SK-N-SH (cell line): ENCODE results near the gene TMEM165. TPM values are rescaled to one million over a fixed set of nuclear protein-coding genes. Genes with fewer than 3 reads are reported as not detected.
"Not testable (repeated sequence)": the region's sequence is repeated elsewhere in the genome, so short reads cannot be mapped to it uniquely, and the experiment has no call there.

Experiments used
- CTCF ChIA-PET: fragments of 300-600, 350-600 bp; formaldehyde crosslinking; extraction: SDS; loops from one replicate; lab custom pipeline; 2021; lab: Yijun Ruan, JAX
- POLR2A ChIA-PET: fragments of 350-600 bp; sonication (Branson Sonifier 250); formaldehyde crosslinking; extraction: SDS; loops from one replicate; lab custom pipeline; 2020; ENCODE audit warnings: antibody characterized with exemption, inconsistent platforms; lab: Yijun Ruan, JAX
- DNase-seq: peaks from one replicate; pipeline ENCODE4 v3.0.0; 2012
- H2AFZ ChIP-seq: fragments of 200-600 bp; sonication (generic); 2 replicates; pipeline ENCODE4 v1.8.1; 2016; ENCODE audit warnings: antibody characterized with exemption, mild to moderate bottlenecking, low read depth
- H3F3A ChIP-seq: fragments of 200-600 bp; sonication (generic); replicated peaks from 2 replicates; pipeline ENCODE3; 2016; ENCODE audit warnings: antibody characterized with exemption, mild to moderate bottlenecking; ENCODE audit not compliant: insufficient read depth
- H3K27ac ChIP-seq, 2 experiments: fragments of 200-500 bp in 1 of 2; fragments of 200-600 bp in 1 of 2; sonication (Bioruptor generic) in 1 of 2; sonication (generic), shearing (Covaris generic) in 1 of 2; 2 replicates each; pipeline versions ENCODE4 v1.5.1 to v1.6.1; 2014 to 2016; ENCODE audit warnings: low read depth in 2 of 2, inconsistent platforms in 1 of 2, low read length in 1 of 2, mild to moderate bottlenecking in 1 of 2, mixed read lengths in 1 of 2
- H3K27me3 ChIP-seq: fragments of 200-600 bp; sonication (generic), shearing (Covaris generic); 2 replicates; pipeline ENCODE4 v1.6.1; 2016; ENCODE audit warnings: mixed run types; ENCODE audit not compliant: insufficient read depth
- H3K36me3 ChIP-seq, 2 experiments: fragments of 200-500 bp in 1 of 2; fragments of 200-600 bp in 1 of 2; sonication (Bioruptor generic) in 1 of 2; sonication (generic) in 1 of 2; replicated peaks in 1 of 2; 2 replicates each; pipeline versions ENCODE3 to v1.5.1; 2014 to 2016; ENCODE audit warnings: low read length in 1 of 2, mild to moderate bottlenecking in 1 of 2; ENCODE audit not compliant: insufficient read depth in 2 of 2, control insufficient read depth in 1 of 2
- H3K4me1 ChIP-seq, 2 experiments: fragments of 200-500 bp in 1 of 2; fragments of 200-600 bp in 1 of 2; sonication (Bioruptor generic) in 1 of 2; sonication (generic), shearing (Covaris generic) in 1 of 2; 2 replicates each; pipeline versions ENCODE4 v1.5.1 to v1.6.1; 2014 to 2016; ENCODE audit warnings: low read depth in 1 of 2, low read length in 1 of 2, mixed run types in 1 of 2; ENCODE audit not compliant: insufficient read depth in 2 of 2, control insufficient read depth in 1 of 2
- H3K4me2 ChIP-seq: fragments of 200-600 bp; sonication (generic), shearing (Covaris generic); 2 replicates; pipeline ENCODE4 v1.6.1; 2017; ENCODE audit warnings: mixed run types
- H3K4me3 ChIP-seq, 2 experiments: fragments of 200-500 bp in 1 of 2; fragments of 200-600 bp in 1 of 2; sonication (Bioruptor generic) in 1 of 2; sonication (generic), shearing (Covaris generic) in 1 of 2; 2 replicates each; pipeline versions ENCODE4 v1.5.1 to v1.8.1; 2014 to 2016; ENCODE audit warnings: low read depth in 2 of 2, inconsistent platforms in 1 of 2, low read length in 1 of 2, mild to moderate bottlenecking in 1 of 2, mixed read lengths in 1 of 2, moderate library complexity in 1 of 2
- H3K79me2 ChIP-seq: fragments of 200-600 bp; sonication (generic); 2 replicates; pipeline ENCODE4 v1.8.1; 2017; ENCODE audit warnings: mild to moderate bottlenecking; ENCODE audit not compliant: insufficient read depth
- H3K9ac ChIP-seq: fragments of 200-600 bp; sonication (generic); 2 replicates; pipeline ENCODE4 v1.6.1; 2017; ENCODE audit warnings: mixed run types
- H3K9me2 ChIP-seq: fragments of 200-600 bp; sonication (generic); 2 replicates; pipeline ENCODE4 v1.6.1; 2017; ENCODE audit warnings: mixed run types
- H3K9me3 ChIP-seq: fragments of 200-600 bp; sonication (generic); 2 replicates; pipeline ENCODE4 v1.6.1; 2017; ENCODE audit warnings: mixed run types, mild to moderate bottlenecking, moderate library complexity
- H4K20me1 ChIP-seq: fragments of 200-600 bp; sonication (generic); 2 replicates; pipeline ENCODE4 v1.6.1; 2017; ENCODE audit warnings: mild to moderate bottlenecking, mixed run types; ENCODE audit not compliant: insufficient read depth
- ELF1 ChIP-seq: IDR thresholded peaks from 2 replicates; pipeline ENCODE4 v1.4.0; 2012
- FOSL2 ChIP-seq: IDR thresholded peaks from 2 replicates; pipeline ENCODE4 v1.4.0; 2012; ENCODE audit warnings: low read depth, mild to moderate bottlenecking, moderate library complexity, borderline replicate concordance
- JUND ChIP-seq: IDR thresholded peaks from 2 replicates; pipeline ENCODE4 v1.4.0; 2012
- MEF2A ChIP-seq: IDR thresholded peaks from 2 replicates; pipeline ENCODE4 v1.4.0; 2012; ENCODE audit warnings: low read depth, borderline replicate concordance
- SMC3 ChIP-seq: IDR thresholded peaks from 2 replicates; pipeline ENCODE4 v1.6.1; 2012; ENCODE audit warnings: low read depth, low read length, improper control_type of control experiment
- USF2 ChIP-seq: fragments of 150-350 bp; IDR thresholded peaks from 2 replicates; pipeline ENCODE4 v1.6.1; 2017; ENCODE audit warnings: antibody characterized with exemption, low read length, low read depth, borderline replicate concordance
- ZBTB33 ChIP-seq: IDR thresholded peaks from 2 replicates; pipeline ENCODE4 v1.4.0; 2012; ENCODE audit warnings: low read depth, borderline replicate concordance
- WGBS: methylation state at CpG from one replicate; pipeline ENCODE4 v1.1.6; 2017; ENCODE audit warnings: low lambda C conversion rate; 5-methylcytosine and 5-hydroxymethylcytosine counted together
- polyA plus RNA-seq, 3 experiments: library from polyadenylated mRNA; depleted of rRNA; stranded (reverse); fragments of >200 nt; gene quantifications; 2 replicates each; pipeline ENCODE4 v1.2.3, GENCODE V29; 2012

Gene TMEM165
- polyA plus RNA-seq, 1 of the 3 experiments (the other 2 are of a cell fraction), result 58.6 TPM

- Histone ChIP-seq H3K4me2 (peak overlapping the region; percentile 14), H3F3A (peaks cover 21% of the 10 kb centered on the region), H3K27ac (peak overlapping the region in 1 of 2 experiments; percentile 81; a peak in 2 of 4 replicates), H3K4me1 (peaks cover 0 to 19% of the 10 kb centered on the region in 2 experiments; a peak in 2 of 4 replicates), H2AFZ (peak overlapping the region; percentile 67; the same call in 1 of the 2 replicates), H3K36me3 (no peaks in the 10 kb centered on the region), H3K79me2 (no peaks in the 10 kb centered on the region), H3K4me3 (no peak overlapping the region), H4K20me1 (no peaks in the 10 kb centered on the region), H3K9me2 (no peaks in the 10 kb centered on the region), H3K27me3 (no peaks in the 10 kb centered on the region), H3K9me3 (no peaks in the 10 kb centered on the region), H3K9ac (peak overlapping the region; percentile 15; the same call in 1 of the 2 replicates)
- ChIA-PET POLR2A (no interaction called here), CTCF (interaction anchor here (0.6 to 1.3 kb wide), 2 partner anchors 13 to 376 kb away, joined by 3 to 4 read pairs; partner anchors contain the start of gene SRD5A3)
- TF ChIP-seq FOSL2 (peak; percentile 55; the same call in 1 of the 2 replicates), JUND (peak; percentile 21; the same call in 1 of the 2 replicates), MEF2A (peak; percentile 76), SMC3 (no peak)
- WGBS, result 41% methylated on average over 2 of the region's 2 CpGs
- DNase-seq, result no peak
These were observed 37.1 kb upstream of the TMEM165 start for GRCh38 chr4:55358668-55359067.

GRCh38 chr4:55359397-55359916, 36.3 kb upstream of the TMEM165 start:
- Histone ChIP-seq H4K20me1 (no peaks in the 10 kb centered on the region), H3K27ac (peak overlapping the region in 1 of 2 experiments; percentile 81; a peak in 3 of 4 replicates), H3K4me3 (no peak overlapping the region)
- WGBS, result 88% methylated on average over 8 of the region's 8 CpGs
- TF ChIP-seq ZBTB33 (no peak), USF2 (no peak), ELF1 (no peak)
- TF ChIP-seq, all 33 proteins: peak for 0
- Histone ChIP-seq H3K4me1 (peaks cover 0 to 19% of the 10 kb centered on the region in 2 experiments; a peak in 2 of 4 replicates), H2AFZ (peak overlapping the region; percentile 67; the same call in 1 of the 2 replicates), H3K79me2 (no peaks in the 10 kb centered on the region), H3F3A (peaks cover 21% of the 10 kb centered on the region), H3K4me2 (peak overlapping the region; percentile 14; the same call in 1 of the 2 replicates), H3K36me3 (no peaks in the 10 kb centered on the region), H3K9me2 (no peaks in the 10 kb centered on the region), H3K9me3 (no peaks in the 10 kb centered on the region), H3K9ac (no peak overlapping the region), H3K27me3 (no peaks in the 10 kb centered on the region)
- no peak for DNase-seq
- POLR2A ChIA-PET, result no interaction called here
- CTCF ChIA-PET, result interaction anchor here (0.6 to 1.3 kb wide), 2 partner anchors 14 to 375 kb away, joined by 3 to 4 read pairs; partner anchors contain the start of gene SRD5A3

DNA sequence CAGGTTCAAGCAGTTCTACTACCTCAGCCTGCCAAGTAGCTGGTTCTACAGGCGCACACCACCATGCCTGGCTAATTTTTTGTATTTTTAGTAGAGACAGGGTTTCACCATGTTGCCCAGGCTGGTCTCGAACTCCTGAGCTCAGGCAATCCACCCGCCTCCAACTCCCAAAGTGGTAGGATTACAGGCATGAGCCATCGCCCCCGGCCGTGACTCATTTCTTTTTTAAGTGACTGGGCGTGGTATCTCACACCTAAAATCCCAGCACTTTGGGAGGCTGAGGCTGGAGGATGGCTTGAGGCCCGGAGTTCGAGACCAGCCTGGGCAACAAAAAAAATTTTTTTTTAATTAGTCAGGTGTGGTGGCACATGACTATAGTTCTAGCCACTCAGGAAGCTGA, 32.8 kb upstream of the TMEM165 start:
- H3K4me3 ChIP-seq, H3K27me3 ChIP-seq, H3K9me3 ChIP-seq, H2AFZ ChIP-seq, H4K20me1 ChIP-seq, H3K79me2 ChIP-seq, H3K9me2 ChIP-seq, H3K27ac ChIP-seq, POLR2A ChIA-PET, DNase-seq, H3K36me3 ChIP-seq, H3K4me2 ChIP-seq, H3K9ac ChIP-seq: not testable (repeated sequence)
- CTCF ChIA-PET, result interaction anchor here (1.0 to 1.3 kb wide), 2 partner anchors 17 to 31 kb away, joined by 3 read pairs; partner anchors contain the start of gene SRD5A3
- Histone ChIP-seq H3K4me1 (peaks cover 0 to 12% of the 10 kb centered on the region in 2 experiments; a peak in 1 of 4 replicates), H3F3A (peaks cover 17% of the 10 kb centered on the region)
- WGBS, result 94% methylated on average over 9 of the region's 9 CpGs
